Measurements from ENCODE around the gene PIGB. TPM values are rescaled to one million over a fixed set of nuclear protein-coding genes. Genes with fewer than 3 reads are reported as not detected.
"Not testable (repeated sequence)": the region's sequence is repeated elsewhere in the genome, so short reads cannot be mapped to it uniquely, and the experiment has no call there.

The PIGB gene
- total RNA-seq, 1 donor from 2014 or later, result 8.6 TPM

- intact Hi-C loops (cut with DNase I), result no loop called here
- H3K4me1 ChIP-seq, result peaks cover 4% of the 10 kb centered on the region
- H3K27me3 ChIP-seq, result no peaks in the 10 kb centered on the region
- no peak for TF ChIP-seq CTCF (IDR thresholded peaks at IDR 0.05)
- DNase-seq (no peak), ATAC-seq (peak; percentile 80)
- H3K4me3 ChIP-seq, result no peak overlapping the region
- no peaks in the 10 kb centered on the region for H3K36me3 ChIP-seq
- H3K9me3 ChIP-seq, result no peaks in the 10 kb centered on the region
- no peak overlapping the region for H3K27ac ChIP-seq
Observed at GRCh38 chr15:55394694-55395093, 75.7 kb downstream of the PIGB start.

DNA sequence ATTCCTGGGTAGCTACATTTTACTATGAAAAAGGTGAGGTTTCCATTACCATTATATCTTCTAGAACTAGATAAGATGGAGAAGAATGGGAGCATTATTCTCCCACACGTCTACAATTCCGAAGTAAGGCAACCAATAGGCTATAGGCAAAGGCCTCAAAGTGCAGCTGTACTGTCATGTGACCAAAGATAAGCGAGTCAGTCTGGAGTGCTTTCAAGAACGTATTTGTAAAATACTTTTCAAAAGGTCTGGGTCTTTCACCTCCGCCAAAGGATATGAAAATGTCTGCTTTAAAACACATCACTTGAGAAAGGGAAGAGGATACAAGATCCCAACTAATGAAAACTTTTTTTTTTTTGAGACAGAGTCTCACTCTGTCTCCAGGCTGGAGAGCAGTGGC, 79.2 kb downstream of the PIGB start:
- Histone ChIP-seq H3K27ac (no peak overlapping the region), H3K4me1 (peaks cover 21% of the 10 kb centered on the region), H3K36me3 (no peaks in the 10 kb centered on the region), H3K27me3 (no peaks in the 10 kb centered on the region), H3K9me3 (no peaks in the 10 kb centered on the region), H3K4me3 (no peak overlapping the region)
- DNase-seq, result no peak
- no peak for TF ChIP-seq CTCF (IDR thresholded peaks at IDR 0.05)
- intact Hi-C loops (cut with DNase I), result no loop called here
- no peak for ATAC-seq

GRCh38 chr15:55400050-55400449, 81.0 kb downstream of the PIGB start:
- intact Hi-C loops (cut with DNase I); H3K27ac ChIP-seq; H3K27me3 ChIP-seq; ATAC-seq; H3K4me3 ChIP-seq; H3K36me3 ChIP-seq; H3K9me3 ChIP-seq; DNase-seq: not testable (repeated sequence)
- H3K4me1 ChIP-seq, result peaks cover 29% of the 10 kb centered on the region

GRCh38 chr15:55401786-55402246, 82.8 kb downstream of the PIGB start:
- no peak overlapping the region for H3K4me3 ChIP-seq
- no peaks in the 10 kb centered on the region for H3K9me3 ChIP-seq
- intact Hi-C loops (cut with DNase I), result no loop called here
- no peak for ATAC-seq
- peak overlapping the region; percentile 27 for H3K27ac ChIP-seq
- no peak for DNase-seq
- H3K4me1 ChIP-seq, result peaks cover 39% of the 10 kb centered on the region
- H3K27me3 ChIP-seq, result no peaks in the 10 kb centered on the region
- H3K36me3 ChIP-seq, result no peaks in the 10 kb centered on the region
- no peak for TF ChIP-seq CTCF (IDR thresholded peaks at IDR 0.05)

DNA sequence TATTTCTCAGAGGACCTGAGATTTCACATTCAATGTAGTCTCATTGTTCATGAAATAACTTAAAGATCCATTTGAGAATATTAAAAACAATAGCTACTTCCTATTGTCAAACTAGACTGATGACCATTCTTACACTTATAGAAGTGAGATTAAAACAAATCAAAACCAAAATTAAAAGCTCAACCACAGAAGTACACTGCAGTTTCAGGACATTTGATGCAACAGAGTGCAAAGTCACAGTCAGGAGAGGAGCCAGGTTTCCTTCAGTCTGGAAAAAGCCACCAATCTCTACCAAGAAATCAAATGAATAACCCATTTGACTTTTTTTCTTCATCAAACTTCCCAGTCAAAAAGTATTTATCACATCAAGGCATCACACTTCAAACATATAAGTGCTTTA, 83.7 kb downstream of the PIGB start:
- TF ChIP-seq CTCF (IDR thresholded peaks at IDR 0.05), result no peak
- Histone ChIP-seq H3K27ac (peak overlapping the region; percentile 27), H3K27me3 (no peaks in the 10 kb centered on the region), H3K36me3 (no peaks in the 10 kb centered on the region), H3K4me3 (no peak overlapping the region), H3K4me1 (peaks cover 45% of the 10 kb centered on the region), H3K9me3 (no peaks in the 10 kb centered on the region)
- intact Hi-C loops (cut with DNase I), result no loop called here
- ATAC-seq, result no peak
- no peak for DNase-seq

GRCh38 chr15:55403531-55403930, 84.5 kb downstream of the PIGB start:
- no peak for TF ChIP-seq CTCF (IDR thresholded peaks at IDR 0.05)
- H3K27ac ChIP-seq, result peak overlapping the region; percentile 27
- no peaks in the 10 kb centered on the region for H3K36me3 ChIP-seq
- intact Hi-C loops (cut with DNase I), result no loop called here
- DNase-seq (no peak), ATAC-seq (peak; percentile 2)
- peaks cover 45% of the 10 kb centered on the region for H3K4me1 ChIP-seq
- no peaks in the 10 kb centered on the region for H3K27me3 ChIP-seq
- H3K4me3 ChIP-seq, result no peak overlapping the region
- H3K9me3 ChIP-seq, result no peaks in the 10 kb centered on the region

Small RNAs within 50 kb of the gene (microRNA-seq; reads per million reads assigned to microRNA genes)
- 72.5 reads per million, percentile 62 among the genes with 10 or more reads in this experiment for gene MIR628 (ENCODE audit: borderline microRNAs expressed)

Other genes with a start within 250 kb of the PIGB start
- 62.1 TPM for gene RSL24D1, start 122.3 kb upstream of the PIGB start, total RNA-seq
- gene RAB27A, start 29.4 kb upstream of the PIGB start, total RNA-seq, result 72.5 TPM
- 12.4 TPM for gene PIGBOS1, start 99 bp upstream of the PIGB start, total RNA-seq
- 92.0 TPM for gene CCPG1, start 89.1 kb downstream of the PIGB start, total RNA-seq
- 2.3 TPM for gene PIERCE2, start 89.3 kb downstream of the PIGB start, total RNA-seq
- 2.4 TPM for gene DNAAF4, start 189.0 kb downstream of the PIGB start, total RNA-seq